Activated T-cell treated with anti-CD3 and anti-CD28 coated beads for 24 hours (primary cell): ENCODE measurements around the gene DUSP22.
A peak's percentile ranks its signal among the peaks of the same experiment; 100 is the strongest.
"Not testable (repeated sequence)": the region's sequence is repeated elsewhere in the genome, so short reads cannot be mapped to it uniquely, and the experiment has no call there.

ENCODE experiments used
- DNase-seq: peaks from one replicate; pipeline ENCODE4 v3.0.0-alpha.2; 2020; ENCODE audit warnings: low read depth

Gene DUSP22

GRCh38 chr6:279341-280029, 12.8 kb upstream of the DUSP22 start:
- DNase-seq = no peak

GRCh38 chr6:280775-281468, 11.4 kb upstream of the DUSP22 start:
- DNase-seq = no peak

- DNase-seq = no peak
Observed at GRCh38 chr6:281469-282103, 10.7 kb upstream of the DUSP22 start.

- DNase-seq = no peak
Observed at GRCh38 chr6:282177-282866, 10.0 kb upstream of the DUSP22 start.

GRCh38 chr6:282867-283416, 9.3 kb upstream of the DUSP22 start:
- DNase-seq = no peak

GRCh38 chr6:284486-284885, 7.8 kb upstream of the DUSP22 start:
- no peak for DNase-seq

- DNase-seq = no peak
Observed at GRCh38 chr6:285030-285771, 7.1 kb upstream of the DUSP22 start.

- not testable (repeated sequence) for DNase-seq
Observed at GRCh38 chr6:285902-286301, 6.4 kb upstream of the DUSP22 start.

GRCh38 chr6:286681-287488, 5.4 kb upstream of the DUSP22 start:
- no peak for DNase-seq

GRCh38 chr6:287489-287860, 4.8 kb upstream of the DUSP22 start:
- DNase-seq = no peak

- DNase-seq = no peak
Observed at GRCh38 chr6:288866-289265, 3.4 kb upstream of the DUSP22 start.

- DNase-seq = no peak
Observed at GRCh38 chr6:290111-290922, 2.0 kb upstream of the DUSP22 start.

GRCh38 chr6:291204-291696, 1.0 kb upstream of the DUSP22 start:
- DNase-seq = no peak

GRCh38 chr6:292506-293192, 362 bp downstream of the DUSP22 start:
- peak; percentile 68 for DNase-seq

GRCh38 chr6:293193-294174, 1.2 kb downstream of the DUSP22 start:
- peak; percentile 37 for DNase-seq

- no peak for DNase-seq
Observed at GRCh38 chr6:294656-295565, 2.6 kb downstream of the DUSP22 start.
